Pons (tissue), 1 donor: ENCODE measurements around the gene RHCG.

Experiments used
- DNase-seq: peaks from one replicate; pipeline ENCODE4 v3.0.0-alpha.2; 2016; ENCODE audit warnings: low spot score

Gene RHCG

DNA sequence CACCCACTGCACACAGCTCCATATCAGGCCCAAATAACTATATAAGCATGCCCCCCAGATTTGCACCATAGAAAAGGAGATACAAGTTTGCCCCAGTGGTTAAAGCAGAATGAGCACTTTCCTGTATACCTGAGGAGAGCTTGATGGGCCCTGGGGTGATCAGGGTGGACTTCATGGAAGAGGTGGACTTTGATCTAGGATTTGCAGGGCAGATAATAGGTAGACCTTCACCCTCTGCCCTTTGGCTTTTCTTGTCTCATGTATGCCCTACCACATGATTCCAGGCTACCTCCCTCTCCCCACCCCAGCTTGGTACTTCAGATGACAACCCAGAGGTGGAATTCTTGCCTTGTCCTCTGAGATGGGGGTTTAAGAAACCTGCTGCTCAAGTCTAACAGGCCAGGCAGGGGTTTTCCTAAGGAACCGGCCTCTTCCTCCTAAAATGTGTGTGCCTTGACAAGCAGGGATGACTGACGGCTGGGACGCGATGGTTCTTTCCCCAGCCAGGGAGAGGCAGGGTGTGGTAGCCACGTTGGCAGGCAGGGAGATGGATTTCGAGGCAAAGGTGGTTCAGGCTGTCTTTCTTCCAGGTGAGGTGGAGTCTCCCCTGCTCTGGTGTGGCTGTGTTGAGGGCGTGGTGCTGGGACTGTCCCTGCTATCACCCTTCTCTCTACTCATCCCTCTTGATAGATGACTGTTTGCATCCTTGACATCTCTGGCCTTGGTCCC, 6.6 kb upstream of the RHCG start:
- DNase-seq: no peak

DNA sequence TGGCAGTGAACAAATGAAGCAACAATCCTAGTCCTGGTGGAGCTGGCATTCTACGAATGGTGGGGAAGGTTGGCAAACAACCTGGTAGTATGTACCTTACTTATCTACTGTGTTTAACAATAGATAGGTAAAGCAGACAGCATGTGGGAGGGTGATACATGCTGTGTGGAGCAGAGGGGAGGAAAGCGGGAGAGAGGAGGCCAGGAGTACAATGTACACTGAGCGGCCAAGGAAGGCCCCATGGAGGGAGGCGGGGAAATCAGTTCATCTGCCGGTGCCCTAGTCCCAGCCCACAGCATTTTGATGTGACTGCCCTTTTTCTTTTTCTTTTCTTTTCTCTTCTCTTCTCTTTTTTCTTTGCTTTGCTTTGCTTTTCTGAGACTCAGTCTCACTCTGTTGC, 5.3 kb upstream of the RHCG start:
- DNase-seq: no peak

DNA sequence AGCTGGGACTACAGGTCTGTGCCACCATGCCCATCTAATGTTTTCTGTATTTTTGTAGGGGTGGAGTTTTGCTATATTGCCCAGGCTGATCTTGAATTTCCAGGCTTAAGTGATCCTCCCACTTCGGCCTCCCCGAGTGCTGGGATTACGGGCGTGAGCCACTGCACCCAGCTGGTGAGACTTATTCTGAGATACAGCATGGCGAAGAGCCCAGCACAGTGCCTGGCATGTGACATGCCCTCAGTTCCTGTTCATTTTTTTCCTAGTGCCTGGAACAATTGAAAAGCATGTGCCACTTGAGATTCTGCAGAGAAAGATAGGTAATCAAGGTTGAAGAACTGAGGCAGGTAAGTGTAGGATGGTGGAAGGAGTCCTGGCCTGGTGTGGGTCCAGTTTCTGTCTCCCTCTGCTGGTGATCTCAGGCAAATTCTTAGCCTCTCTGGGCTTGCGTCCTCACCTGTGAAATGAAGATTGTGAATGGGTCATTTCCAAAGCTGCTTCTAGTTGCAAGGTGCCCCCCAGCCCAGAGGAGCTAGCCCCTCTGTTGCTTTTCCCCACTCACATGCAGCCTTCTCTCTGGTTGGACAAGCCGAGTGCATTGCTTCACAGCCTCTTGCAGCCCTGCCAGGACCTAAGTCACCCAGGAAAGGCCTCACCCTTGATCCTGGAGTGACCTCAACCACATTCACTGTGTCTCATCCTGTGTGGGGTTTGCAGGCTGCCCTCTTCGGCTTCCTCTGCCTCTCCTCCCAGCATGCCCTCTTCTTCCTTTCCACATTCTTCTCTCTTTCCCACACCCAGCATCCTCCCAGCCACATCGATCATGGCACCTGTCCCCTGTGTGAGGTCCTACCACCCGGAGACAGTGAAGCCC, 4.3 kb upstream of the RHCG start:
- DNase-seq: no peak

DNA sequence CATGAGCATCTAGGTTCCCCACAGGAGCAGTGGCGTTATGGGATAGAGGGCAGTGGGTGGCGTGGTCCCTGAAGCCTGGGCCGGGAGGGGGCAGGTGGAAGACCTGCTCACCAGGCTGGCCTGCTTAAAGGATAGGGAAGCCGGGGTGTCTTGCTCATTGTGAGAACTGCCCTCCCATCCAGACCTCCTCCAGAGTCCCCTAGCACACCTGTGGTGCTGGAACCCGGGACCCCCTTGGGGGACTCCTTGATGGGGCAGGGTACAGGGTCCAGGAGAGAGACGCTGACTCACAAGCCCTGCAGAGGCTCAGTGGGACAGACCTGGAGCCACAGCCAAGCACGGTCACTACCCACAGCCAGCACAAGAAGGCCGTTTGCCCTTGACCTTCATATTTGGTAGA, 2.8 kb upstream of the RHCG start:
- DNase-seq: no peak

GRCh38 chr15:89498574-89498906, 2.2 kb upstream of the RHCG start:
- no peak for DNase-seq

DNA sequence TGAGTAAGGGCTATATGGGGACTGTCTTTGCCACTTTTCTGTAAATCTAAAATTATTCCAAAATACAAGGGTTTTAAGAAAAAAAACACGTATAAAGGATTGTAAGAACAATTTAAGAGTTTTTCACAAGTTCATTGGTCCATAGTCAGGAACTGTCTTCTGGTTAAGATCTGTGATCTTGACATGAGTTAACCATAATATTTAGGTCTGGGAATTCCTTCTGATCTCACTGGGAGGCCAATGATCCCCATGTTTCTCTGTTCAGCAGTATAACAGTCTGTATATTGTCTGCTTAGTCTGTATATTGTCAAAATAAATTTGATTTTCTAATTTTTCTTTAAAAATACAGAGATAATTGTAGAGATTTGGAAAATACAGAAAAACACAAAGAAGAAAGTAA, 848 bp upstream of the RHCG start:
- no peak for DNase-seq

DNA sequence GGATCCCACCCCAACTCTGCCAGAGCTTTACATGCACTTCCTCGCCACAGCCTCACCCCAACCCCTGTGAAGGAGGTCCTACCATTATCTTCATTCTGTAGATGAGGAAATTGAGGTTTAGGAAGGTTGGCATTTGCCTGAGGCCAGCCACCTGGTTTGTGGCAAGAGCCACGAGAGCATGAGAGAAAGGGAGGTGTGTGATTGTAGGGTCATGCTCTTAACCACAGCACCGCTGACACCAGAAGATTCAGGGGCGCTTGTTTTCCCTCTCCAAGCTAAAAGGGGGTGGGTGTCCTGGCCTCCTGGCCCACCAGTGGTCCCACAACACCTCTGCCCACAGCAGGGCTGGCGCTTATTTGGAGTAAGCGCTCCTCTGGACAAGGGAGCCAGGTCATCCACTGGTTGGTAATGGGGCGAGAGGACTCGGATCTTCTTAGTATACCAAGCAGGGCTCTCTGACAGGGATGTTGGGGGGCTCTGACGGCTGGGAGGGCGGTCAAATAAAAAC, 691 bp downstream of the RHCG start:
- DNase-seq: no peak

GRCh38 chr15:89494941-89495637, 1.3 kb downstream of the RHCG start:
- DNase-seq: no peak

DNA sequence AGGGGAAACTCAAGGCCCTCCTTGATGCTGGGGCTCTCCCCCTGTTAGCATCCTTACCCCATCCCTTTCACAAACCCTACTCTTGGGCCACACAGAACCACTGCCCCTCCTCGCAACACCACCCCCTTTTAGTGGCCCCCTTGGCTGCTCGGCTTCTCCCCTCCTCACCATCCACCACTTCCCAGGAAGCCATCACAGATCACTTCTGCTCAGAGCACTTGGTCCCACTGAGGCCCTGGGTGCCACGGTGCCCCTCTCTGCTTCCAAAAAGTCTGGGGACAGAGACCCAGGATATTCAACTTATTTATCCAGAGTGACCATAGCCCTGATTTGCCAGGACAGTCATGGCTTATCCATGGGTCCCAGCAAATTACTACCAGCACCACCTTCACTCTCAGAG, 2.4 kb downstream of the RHCG start:
- DNase-seq: no peak

GRCh38 chr15:89492934-89493631, 3.3 kb downstream of the RHCG start:
- DNase-seq: no peak

DNA sequence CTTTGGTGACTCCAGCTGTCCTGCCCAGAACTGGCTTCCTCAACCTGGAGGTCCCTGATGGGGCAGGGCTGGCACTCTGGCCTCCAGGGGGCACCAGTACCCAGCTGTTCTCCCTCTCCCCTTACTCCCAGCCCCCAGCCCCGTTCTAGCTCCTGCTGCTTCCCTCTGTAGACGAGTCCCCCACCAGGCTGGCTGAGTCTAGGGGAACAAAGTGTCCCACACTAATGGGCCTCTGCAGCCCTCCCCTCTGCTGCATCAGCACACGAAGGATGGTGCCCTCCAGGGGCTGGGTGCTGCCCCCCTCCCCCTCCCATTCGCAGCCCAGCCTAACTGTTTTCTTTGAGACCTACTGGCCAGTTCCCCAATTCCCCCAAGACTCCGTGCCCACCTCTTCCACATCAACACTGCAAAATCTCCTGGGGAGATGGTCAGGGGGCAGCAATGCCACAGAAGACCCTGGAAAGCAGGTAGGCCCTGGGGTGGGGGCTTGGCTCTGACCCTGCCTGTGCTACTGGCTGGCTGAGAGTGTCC, 4.2 kb downstream of the RHCG start:
- DNase-seq: no peak

DNA sequence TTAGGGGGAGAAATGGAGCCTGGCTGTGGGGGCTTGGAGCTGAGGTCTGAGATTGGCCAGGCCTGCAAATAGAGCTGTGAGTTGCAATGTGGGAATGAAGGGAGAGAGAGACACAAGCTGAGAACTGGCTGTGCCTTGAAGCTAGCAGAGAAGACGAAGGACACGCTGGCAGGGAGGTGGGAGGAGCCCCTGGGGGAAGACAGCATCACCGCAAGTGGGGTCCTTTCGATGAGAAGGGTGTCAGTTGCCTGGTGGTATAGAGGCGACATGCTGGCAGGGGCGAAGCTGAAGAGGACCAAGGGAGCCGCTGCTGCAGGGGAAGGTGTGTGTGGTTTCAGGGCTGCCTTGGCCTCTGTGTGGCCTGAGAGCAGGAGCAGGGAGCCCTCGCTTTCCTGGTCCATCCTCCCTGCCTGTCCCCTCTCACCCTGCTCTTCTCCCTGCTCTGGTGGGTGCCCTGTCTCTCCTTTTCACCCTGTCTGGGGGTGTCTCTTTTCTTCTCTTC, 5.5 kb downstream of the RHCG start:
- DNase-seq: no peak

GRCh38 chr15:89490081-89490813, 6.1 kb downstream of the RHCG start:
- DNase-seq: no peak

DNA sequence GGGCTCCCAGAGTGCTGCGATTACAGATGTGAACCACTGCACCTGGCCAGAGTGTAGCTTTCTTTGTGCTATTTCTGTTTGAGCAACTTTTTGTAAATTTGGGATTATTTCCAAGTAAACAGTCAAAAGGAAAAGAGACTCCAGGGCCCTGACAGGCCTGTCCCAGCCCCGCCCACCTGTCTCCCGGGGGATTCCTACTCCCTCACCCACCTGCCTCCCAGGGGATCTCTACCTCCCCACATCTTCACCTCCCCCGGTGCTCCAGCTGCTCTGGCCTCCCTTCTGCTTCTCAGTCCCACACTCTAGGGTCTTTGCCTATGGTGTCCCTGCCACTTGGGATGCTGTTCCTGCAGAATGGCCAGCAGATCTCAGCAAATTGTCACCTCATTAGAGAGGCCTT, 7.0 kb downstream of the RHCG start:
- no peak for DNase-seq

- no peak for DNase-seq
These were observed 8.6 kb downstream of the RHCG start for GRCh38 chr15:89487791-89488190.

DNA sequence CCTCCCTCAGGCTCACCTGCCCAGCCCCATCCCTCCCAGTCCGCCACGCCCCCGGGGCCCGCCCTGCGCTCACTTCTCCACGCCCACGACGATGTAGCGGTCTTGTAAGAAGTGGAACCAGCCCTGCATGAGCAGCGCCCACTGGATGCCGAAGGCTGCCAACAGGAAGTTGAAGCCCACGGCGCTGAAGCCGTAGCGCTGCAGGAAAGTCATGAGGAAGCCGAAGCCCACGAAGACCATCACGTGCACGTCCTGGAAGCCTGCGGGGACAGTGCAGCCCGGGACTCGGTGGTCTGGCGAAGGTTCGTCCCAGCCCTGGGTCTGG, 9.7 kb downstream of the RHCG start:
- DNase-seq: no peak

- no peak for DNase-seq
These were observed 13.3 kb downstream of the RHCG start for GRCh38 chr15:89483079-89483478.

DNA sequence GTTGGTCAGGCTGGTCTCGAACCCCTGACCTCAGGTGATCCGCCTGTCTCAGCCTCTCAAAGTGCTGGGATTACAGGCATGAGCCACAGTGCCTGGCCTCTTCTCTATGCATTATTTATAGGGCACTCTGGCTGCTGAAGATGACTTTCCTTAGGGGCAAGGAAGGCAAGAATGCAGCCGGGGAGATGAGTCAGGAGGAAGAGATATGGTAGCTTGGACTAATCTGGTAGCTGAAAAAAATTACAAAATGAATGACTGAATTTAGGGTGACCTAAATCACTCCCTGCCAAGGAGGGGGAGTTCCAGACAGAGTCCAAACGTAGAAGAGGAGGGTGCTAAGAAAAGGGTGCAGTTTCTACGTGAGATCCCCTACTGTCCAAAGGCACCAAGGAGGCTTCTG, 14.2 kb downstream of the RHCG start:
- DNase-seq: no peak

DNA sequence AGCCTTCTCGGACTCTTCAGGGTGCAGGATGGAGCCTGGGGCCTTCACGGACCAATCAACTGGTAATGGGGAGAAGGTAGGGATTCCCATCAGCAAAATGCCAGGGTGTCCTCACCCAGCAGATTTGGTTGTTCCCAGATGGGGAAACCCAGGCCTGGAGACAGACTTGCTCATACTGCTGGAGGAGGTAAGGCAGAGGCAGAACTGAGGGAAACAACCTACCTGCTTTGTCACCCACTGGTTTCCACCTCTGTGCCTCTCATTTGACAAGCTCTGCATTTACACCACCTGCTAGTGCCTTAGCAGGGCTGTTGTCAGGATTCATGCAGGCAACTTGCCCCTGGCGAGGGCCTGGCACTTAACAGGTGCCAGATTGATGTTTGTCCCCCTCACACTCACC, 15.9 kb downstream of the RHCG start:
- no peak for DNase-seq

DNA sequence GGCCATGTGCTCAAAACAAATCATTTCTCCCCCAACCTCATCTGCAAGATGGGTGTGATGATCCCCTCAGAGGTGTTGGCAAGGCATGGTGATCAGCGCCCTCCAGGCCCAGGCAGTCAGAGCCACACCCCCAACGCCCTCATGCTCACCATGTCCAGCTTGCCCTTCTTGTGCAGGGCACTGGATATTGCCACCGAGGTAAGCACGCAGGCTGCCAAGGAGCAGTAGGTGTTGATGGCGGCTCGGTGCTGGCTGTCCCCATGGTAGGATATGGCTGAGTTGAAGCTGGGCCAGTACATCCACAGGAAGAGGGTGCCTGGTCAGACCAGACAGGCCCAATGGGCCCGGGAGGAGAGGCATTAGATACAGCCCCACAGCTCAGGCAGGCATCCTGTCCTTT, 17.2 kb downstream of the RHCG start:
- no peak for DNase-seq
